GM21529 (cell line): ENCODE measurements around the gene ACAN.

Source experiments
- ATAC-seq: cut with Tn5 transposase; IDR thresholded peaks from one replicate; pipeline ENCODE4 v1.9.1; 2021; ENCODE audit not compliant: unreplicated experiment

ACAN gene

DNA sequence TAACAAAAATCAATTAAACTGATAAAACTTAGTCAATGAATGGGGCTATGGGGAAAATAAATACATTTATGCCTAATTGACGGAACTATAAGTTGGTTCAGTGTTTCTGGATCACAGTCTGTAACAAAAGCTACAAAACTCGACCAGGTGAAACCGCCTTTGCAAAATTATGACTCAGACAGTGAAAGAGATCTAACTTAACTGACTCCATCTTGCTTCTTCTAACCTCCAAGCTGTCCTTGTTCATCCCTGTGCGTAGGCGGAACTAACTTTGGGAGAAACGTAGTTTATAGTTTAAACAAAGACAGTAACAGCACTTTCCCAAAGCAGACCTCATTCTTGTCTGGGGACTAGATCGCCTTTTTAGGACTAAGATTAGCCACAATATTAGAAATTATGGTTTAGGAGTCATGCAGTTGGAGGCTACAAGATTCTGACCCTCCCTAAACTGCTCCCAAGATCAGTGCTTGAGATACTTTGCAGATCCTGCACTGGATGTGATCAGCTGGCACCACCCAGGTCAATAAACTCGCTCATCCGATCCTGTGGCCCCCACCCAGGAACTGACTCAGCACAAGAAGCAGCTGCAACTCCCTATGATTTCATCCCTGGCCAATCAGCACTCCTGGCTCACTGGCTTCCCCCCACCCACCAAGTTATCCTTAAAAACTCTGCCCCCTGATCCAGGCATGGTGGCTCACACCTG, 117.1 kb downstream of the ACAN start:
- ATAC-seq, result no peak

DNA sequence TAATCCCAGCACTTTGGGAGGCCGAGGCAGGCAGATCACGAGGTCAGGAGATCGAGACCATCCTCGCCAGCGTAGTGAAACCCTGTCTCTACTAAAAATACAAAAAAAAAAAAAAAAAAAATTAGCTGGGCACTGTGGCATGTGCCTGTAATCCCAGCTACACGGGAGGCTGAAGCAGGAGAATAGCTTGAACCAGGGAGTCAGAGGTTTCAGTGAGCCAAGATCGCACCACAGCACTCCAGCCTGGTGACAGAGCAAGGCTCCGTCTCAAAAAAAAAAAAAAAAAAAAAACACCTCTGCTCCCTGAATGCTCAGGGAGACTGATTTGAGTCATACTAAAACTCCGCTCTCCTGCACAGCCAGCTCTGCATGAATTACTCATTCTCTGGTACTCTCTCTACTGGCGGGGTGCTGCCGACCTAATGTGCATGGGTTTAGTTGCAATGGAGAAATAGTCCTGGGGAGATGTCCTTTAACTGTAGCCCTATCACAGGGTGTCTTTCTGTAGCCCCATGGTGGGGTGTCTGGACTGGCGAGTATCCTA, 117.7 kb downstream of the ACAN start:
- peak; percentile 89 for ATAC-seq
